GM21786 (cell line): ENCODE data around the gene PAFAH1B1.

Experiments used
- ATAC-seq: cut with Tn5 transposase; IDR thresholded peaks from one replicate; pipeline ENCODE4 v1.9.1; 2021; ENCODE audit not compliant: unreplicated experiment

The PAFAH1B1 gene

GRCh38 chr17:2713881-2714280 lies 120.4 kb downstream of the PAFAH1B1 start:
- ATAC-seq, result no peak

GRCh38 chr17:2716649-2717048 lies 123.2 kb downstream of the PAFAH1B1 start:
- ATAC-seq, result no peak

GRCh38 chr17:2718150-2718938 lies 124.9 kb downstream of the PAFAH1B1 start:
- ATAC-seq, result no peak

GRCh38 chr17:2719861-2720260 lies 126.4 kb downstream of the PAFAH1B1 start:
- no peak for ATAC-seq

GRCh38 chr17:2721603-2722002 lies 128.1 kb downstream of the PAFAH1B1 start:
- ATAC-seq, result no peak

GRCh38 chr17:2722611-2723010 lies 129.2 kb downstream of the PAFAH1B1 start:
- ATAC-seq, result no peak

GRCh38 chr17:2723505-2723996 lies 130.1 kb downstream of the PAFAH1B1 start:
- ATAC-seq, result no peak

- ATAC-seq, result no peak
These were observed 130.7 kb downstream of the PAFAH1B1 start for GRCh38 chr17:2723997-2724783.

GRCh38 chr17:2724784-2725164 lies 131.3 kb downstream of the PAFAH1B1 start:
- no peak for ATAC-seq

GRCh38 chr17:2730764-2731353 lies 137.4 kb downstream of the PAFAH1B1 start:
- ATAC-seq, result no peak

- ATAC-seq, result no peak
These were observed 138.4 kb downstream of the PAFAH1B1 start for GRCh38 chr17:2731807-2732206.

GRCh38 chr17:2734939-2735338 lies 141.5 kb downstream of the PAFAH1B1 start:
- ATAC-seq, result no peak
